HEK293 (cell line): ENCODE data around the gene SYNE2.

Experiments used
- CTCF ChIA-PET: fragments of 350-600 bp; formaldehyde crosslinking; extraction: SDS; loops from one replicate; lab custom pipeline; 2021; ENCODE audit warnings: antibody characterized with exemption; lab: Yijun Ruan, JAX
- POLR2A ChIA-PET: fragments of 300-600 bp; formaldehyde crosslinking; extraction: SDS; loops from one replicate; lab custom pipeline; 2020; ENCODE audit warnings: antibody characterized with exemption, inconsistent platforms; lab: Yijun Ruan, JAX
- H3K27ac ChIP-seq: fragments of 200-500 bp; sonication (Bioruptor generic); 2 replicates; pipeline ENCODE4 v1.5.1; 2014; ENCODE audit warnings: low read depth, low read length, control low read depth, inconsistent platforms; ENCODE audit errors: extremely low read depth
- H3K36me3 ChIP-seq, 2 experiments: fragments of 200-500 bp in 1 of 2; sonication (Bioruptor generic) in 1 of 2; 1 replicate in 1 of 2; 2 replicates in 1 of 2; pipeline ENCODE4 v1.5.1; 2014 to 2017; ENCODE audit warnings: inconsistent platforms in 2 of 2, low read length in 2 of 2; ENCODE audit not compliant: control insufficient read depth in 2 of 2, insufficient read depth in 1 of 2
- H3K4me1 ChIP-seq: fragments of 200-500 bp; sonication (Bioruptor generic); 2 replicates; pipeline ENCODE4 v1.5.1; 2014; ENCODE audit warnings: mild to moderate bottlenecking, low read length, inconsistent platforms; ENCODE audit not compliant: control insufficient read depth, insufficient read depth
- H3K4me3 ChIP-seq: 2 replicates; pipeline ENCODE4 v1.5.1; 2011; ENCODE audit warnings: low read depth, mild to moderate bottlenecking, control low read depth, low read length, moderate library complexity
- H3K9me3 ChIP-seq: fragments of 200-500 bp; sonication (Bioruptor generic); 2 replicates; pipeline ENCODE4 v1.5.1; 2014; ENCODE audit warnings: low read depth, low read length, inconsistent platforms; ENCODE audit not compliant: control insufficient read depth, insufficient read depth
- CTCF ChIP-seq: fragments of 450-650 bp; formaldehyde crosslinking; IDR thresholded peaks from 2 replicates; pipeline ENCODE4 v1.5.1; 2016; ENCODE audit warnings: missing biosample characterization, missing genetic modification characterization
- GLIS1 ChIP-seq: fragments of 450-650 bp; formaldehyde crosslinking; IDR thresholded peaks from 2 replicates; pipeline ENCODE4 v1.5.1; 2016; ENCODE audit warnings: missing biosample characterization, missing genetic modification characterization
- MEIS1 ChIP-seq: sonication (generic); formaldehyde crosslinking; IDR thresholded peaks from 2 replicates; pipeline ENCODE4 v1.8.1; 2022; ENCODE audit warnings: missing genetic modification reagents, mild to moderate bottlenecking, borderline replicate concordance
- OVOL3 ChIP-seq: fragments of 450-650 bp; formaldehyde crosslinking; IDR thresholded peaks from 2 replicates; pipeline ENCODE4 v1.5.1; 2016; ENCODE audit warnings: missing biosample characterization, missing genetic modification characterization
- PBX3 ChIP-seq: sonication (generic); formaldehyde crosslinking; IDR thresholded peaks from 2 replicates; pipeline ENCODE4 v1.8.1; 2022; ENCODE audit warnings: mild to moderate bottlenecking, moderate library complexity, missing genetic modification reagents
- RBAK ChIP-seq: fragments of 450-650 bp; formaldehyde crosslinking; IDR thresholded peaks from 2 replicates; pipeline ENCODE4 v1.5.1; 2016; ENCODE audit warnings: missing biosample characterization, missing genetic modification characterization
- SALL2 ChIP-seq: fragments of 450-650 bp; formaldehyde crosslinking; IDR thresholded peaks from 2 replicates; pipeline ENCODE4 v1.5.0; 2017; ENCODE audit warnings: missing biosample characterization, mild to moderate bottlenecking, missing genetic modification characterization, borderline replicate concordance
- SCRT2 ChIP-seq: fragments of 450-650 bp; formaldehyde crosslinking; IDR thresholded peaks from 2 replicates; pipeline ENCODE4 v1.5.1; 2016; ENCODE audit warnings: missing biosample characterization, missing genetic modification characterization
- ZBTB11 ChIP-seq: fragments of 450-650 bp; formaldehyde crosslinking; conservative IDR thresholded peaks from 2 replicates; pipeline ENCODE4 v1.5.1; 2016; ENCODE audit warnings: low read depth, missing biosample characterization, missing genetic modification characterization
- ZFHX2 ChIP-seq: fragments of 450-650 bp; formaldehyde crosslinking; conservative IDR thresholded peaks from 2 replicates; pipeline ENCODE4 v1.5.1; 2016; ENCODE audit warnings: missing biosample characterization, missing genetic modification characterization
- ZNF114 ChIP-seq: fragments of 450-650 bp; formaldehyde crosslinking; IDR thresholded peaks from 2 replicates; pipeline ENCODE4 v1.5.0; 2017; ENCODE audit warnings: missing biosample characterization, missing genetic modification characterization
- ZNF184 ChIP-seq: fragments of 450-650 bp; IDR thresholded peaks from 2 replicates; pipeline ENCODE4 v1.5.1; 2018; ENCODE audit warnings: missing biosample characterization, mild to moderate bottlenecking, missing genetic modification characterization
- ZNF19 ChIP-seq: fragments of 450-650 bp; formaldehyde crosslinking; IDR thresholded peaks from 2 replicates; pipeline ENCODE4; 2016; ENCODE audit warnings: missing biosample characterization, missing genetic modification characterization, low read depth
- ZNF2 ChIP-seq: fragments of 450-650 bp; formaldehyde crosslinking; IDR thresholded peaks from 2 replicates; pipeline ENCODE4 v1.5.1; 2016; ENCODE audit warnings: missing biosample characterization, missing genetic modification characterization
- ZNF223 ChIP-seq: fragments of 450-650 bp; formaldehyde crosslinking; IDR thresholded peaks from 2 replicates; pipeline ENCODE4 v1.5.1; 2016; ENCODE audit warnings: missing biosample characterization, missing genetic modification characterization
- ZNF362 ChIP-seq: fragments of 450-650 bp; formaldehyde crosslinking; IDR thresholded peaks from 2 replicates; pipeline ENCODE4 v1.5.1; 2016; ENCODE audit warnings: missing biosample characterization, missing genetic modification characterization
- ZNF488 ChIP-seq: fragments of 450-650 bp; formaldehyde crosslinking; IDR thresholded peaks from 2 replicates; pipeline ENCODE4 v1.5.1; 2016; ENCODE audit warnings: missing biosample characterization, missing genetic modification characterization
- ZNF501 ChIP-seq: fragments of 450-650 bp; formaldehyde crosslinking; IDR thresholded peaks from 2 replicates; pipeline ENCODE4 v1.5.1; 2016; ENCODE audit warnings: missing biosample characterization, missing genetic modification characterization
- ZNF660 ChIP-seq: fragments of 450-650 bp; IDR thresholded peaks from 2 replicates; pipeline ENCODE4 v1.5.1; 2018; ENCODE audit warnings: missing biosample characterization, mild to moderate bottlenecking, missing genetic modification characterization

The SYNE2 gene

GRCh38 chr14:63833728-63834127 lies 19.1 kb upstream of the SYNE2 start (continued):
- TF ChIP-seq ZBTB11 (no peak), OVOL3 (no peak), PBX3 (CRISPR knock-in tag) (no peak), ZNF2 (tag by site-specific recombination) (no peak), ZNF501 (tag by site-specific recombination) (no peak), ZFHX2 (no peak)

- no peaks in the 10 kb centered on the region for H3K36me3 ChIP-seq
- no peak overlapping the region for H3K4me3 ChIP-seq
- H3K27ac ChIP-seq = no peak overlapping the region
- H3K9me3 ChIP-seq = no peaks in the 10 kb centered on the region
- no peaks in the 10 kb centered on the region for H3K4me1 ChIP-seq
- TF ChIP-seq ZNF19 (tag by site-specific recombination) (no peak), MEIS1 (no peak), ZNF488 (tag by site-specific recombination) (no peak), SCRT2 (no peak), RBAK (tag by site-specific recombination) (no peak), ZNF114 (no peak), GLIS1 (tag by site-specific recombination) (no peak), ZNF362 (tag by site-specific recombination) (no peak), ZNF223 (no peak), CTCF (no peak), SALL2 (tag by site-specific recombination) (no peak), ZNF184 (tag by site-specific recombination) (no peak), PBX3 (CRISPR knock-in tag) (no peak), ZNF660 (no peak)
- ChIA-PET POLR2A (interaction anchor here (0.7 kb wide), 1 partner anchor 796 kb away, joined by 3 read pairs; no protein-coding TSS in a partner anchor), CTCF (interaction anchor here (0.6 to 2.1 kb wide), 10 partner anchors 10 to 1726 kb away, joined by 3 to 8 read pairs (median 3); partner anchors contain the start of gene ESR2)
These were observed 11.8 kb upstream of the SYNE2 start for GRCh38 chr14:63840981-63841380.
